Hepatocyte (in vitro differentiated cells): ENCODE data around the gene ZNF541. TPM values are rescaled to one million over a fixed set of nuclear protein-coding genes. Genes with fewer than 3 reads are reported as not detected.
A peak's percentile ranks its signal among the peaks of the same experiment; 100 is the strongest.

Experiments used
- DNase-seq: peaks from one replicate; pipeline ENCODE4 v3.0.0-alpha.2; 2016; ENCODE audit warnings: low spot score
- H2AFZ ChIP-seq: fragments of 200-600 bp; sonication (generic); 2 replicates; pipeline ENCODE4 v1.6.0; 2016; ENCODE audit warnings: antibody characterized with exemption, mild to moderate bottlenecking
- H3K27ac ChIP-seq: fragments of 200-600 bp; sonication (generic); 2 replicates; pipeline ENCODE4 v1.5.1; 2016; ENCODE audit warnings: mild to moderate bottlenecking
- H3K27me3 ChIP-seq: fragments of 200-600 bp; sonication (generic); 2 replicates; pipeline ENCODE4 v1.6.1; 2016
- H3K36me3 ChIP-seq: fragments of 200-600 bp; sonication (generic); replicated peaks from 2 replicates; pipeline ENCODE4 v1.5.1; 2016; ENCODE audit warnings: low read depth; ENCODE audit not compliant: insufficient read depth
- H3K4me1 ChIP-seq: fragments of 200-600 bp; sonication (generic); 2 replicates; pipeline ENCODE4 v1.5.1; 2016; ENCODE audit warnings: mild to moderate bottlenecking, moderate library complexity; ENCODE audit not compliant: insufficient read depth
- H3K4me2 ChIP-seq: fragments of 200-600 bp; sonication (generic); 2 replicates; pipeline ENCODE4 v1.6.0; 2016
- H3K4me3 ChIP-seq: fragments of 200-600 bp; sonication (generic); 2 replicates; pipeline ENCODE4 v1.5.1; 2016; ENCODE audit warnings: mild to moderate bottlenecking
- H3K79me2 ChIP-seq: fragments of 200-600 bp; sonication (generic); 2 replicates; pipeline ENCODE4 v1.6.0; 2017; ENCODE audit warnings: mild to moderate bottlenecking
- H3K9me2 ChIP-seq: fragments of 200-600 bp; sonication (generic); replicated peaks from 2 replicates; pipeline ENCODE4 v1.6.0; 2017; ENCODE audit warnings: mild to moderate bottlenecking; ENCODE audit not compliant: insufficient read depth
- H3K9me3 ChIP-seq: fragments of 200-600 bp; sonication (generic); 2 replicates; pipeline ENCODE4 v1.5.1; 2016; ENCODE audit warnings: low read depth, mild to moderate bottlenecking
- H4K20me1 ChIP-seq: fragments of 200-600 bp; sonication (generic); 2 replicates; pipeline ENCODE4 v1.6.0; 2016; ENCODE audit warnings: mild to moderate bottlenecking; ENCODE audit not compliant: insufficient read depth, poor library complexity, severe bottlenecking
- EZH2 ChIP-seq: fragments of 200-600 bp; sonication (generic); IDR thresholded peaks from 2 replicates; pipeline ENCODE4 v1.6.1; 2016; ENCODE audit warnings: antibody characterized with exemption, mild to moderate bottlenecking, borderline replicate concordance
- EZH2phosphoT487 ChIP-seq: fragments of 200-600 bp; sonication (generic); IDR thresholded peaks from one replicate; pipeline ENCODE4 v1.6.1; 2018; ENCODE audit warnings: antibody characterized with exemption, mild to moderate bottlenecking, low read depth, moderate library complexity; ENCODE audit not compliant: unreplicated experiment, severe bottlenecking
- WGBS: methylation state at CpG from one replicate; pipeline ENCODE4 v1.1.6; 2016; ENCODE audit warnings: low lambda C conversion rate; ENCODE audit errors: missing lambda C conversion rate; 5-methylcytosine and 5-hydroxymethylcytosine counted together
- polyA plus RNA-seq: library from polyadenylated mRNA; unstranded; fragments of >200 nt; fragmentation: Nextera tagmentation; extraction: Ambion mirVana; gene quantifications from 2 replicates; pipeline ENCODE4 v1.2.1, GENCODE V29; 2016
- total RNA-seq: library from RNA; depleted of rRNA; stranded (reverse); fragments of >200 nt; gene quantifications from 2 replicates; pipeline ENCODE4 v1.2.3, GENCODE V29; 2014
- TF ChIP-seq, protein P1 (sequence below): fragments of 200-600 bp; sonication (generic); IDR thresholded peaks from 2 replicates; pipeline ENCODE4 v1.5.1; 2016; ENCODE audit warnings: antibody characterized with exemption, mild to moderate bottlenecking; ENCODE audit not compliant: poor library complexity

ZNF541 gene
- total and polyA plus RNA-seq, 2 experiments from 2014 or later, result 0.05 to 0.43 TPM

GRCh38 chr19:47608969-47609905 lies 36.3 kb upstream of the ZNF541 start, which contains the start of gene BICRA:
Gene BICRA, plus strand, starts transcription at chr19:47609134. Its CDS starts 64,441 bp downstream, at chr19:47673575.
- H3K4me2 ChIP-seq, result peak within 1 kb of the TSS; percentile 98
- H3K27me3 ChIP-seq, result no peaks in the 10 kb centered on the region
- peak within 1 kb of the TSS; percentile 87 for H3K4me3 ChIP-seq
- peaks cover 65% of the 10 kb centered on the region for H3K79me2 ChIP-seq
- peak; percentile 95 for DNase-seq
- peak within 1 kb of the TSS; percentile 100 for H3K27ac ChIP-seq
- H2AFZ ChIP-seq, result peak within 1 kb of the TSS; percentile 69
- TF ChIP-seq EZH2phosphoT487 (no peak), EZH2 (no peak)
- TF ChIP-seq, protein P1, sequence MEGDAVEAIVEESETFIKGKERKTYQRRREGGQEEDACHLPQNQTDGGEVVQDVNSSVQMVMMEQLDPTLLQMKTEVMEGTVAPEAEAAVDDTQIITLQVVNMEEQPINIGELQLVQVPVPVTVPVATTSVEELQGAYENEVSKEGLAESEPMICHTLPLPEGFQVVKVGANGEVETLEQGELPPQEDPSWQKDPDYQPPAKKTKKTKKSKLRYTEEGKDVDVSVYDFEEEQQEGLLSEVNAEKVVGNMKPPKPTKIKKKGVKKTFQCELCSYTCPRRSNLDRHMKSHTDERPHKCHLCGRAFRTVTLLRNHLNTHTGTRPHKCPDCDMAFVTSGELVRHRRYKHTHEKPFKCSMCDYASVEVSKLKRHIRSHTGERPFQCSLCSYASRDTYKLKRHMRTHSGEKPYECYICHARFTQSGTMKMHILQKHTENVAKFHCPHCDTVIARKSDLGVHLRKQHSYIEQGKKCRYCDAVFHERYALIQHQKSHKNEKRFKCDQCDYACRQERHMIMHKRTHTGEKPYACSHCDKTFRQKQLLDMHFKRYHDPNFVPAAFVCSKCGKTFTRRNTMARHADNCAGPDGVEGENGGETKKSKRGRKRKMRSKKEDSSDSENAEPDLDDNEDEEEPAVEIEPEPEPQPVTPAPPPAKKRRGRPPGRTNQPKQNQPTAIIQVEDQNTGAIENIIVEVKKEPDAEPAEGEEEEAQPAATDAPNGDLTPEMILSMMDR, result no peak
- no peaks in the 10 kb centered on the region for H3K9me3 ChIP-seq
- peaks cover 26% of the 10 kb centered on the region for H3K4me1 ChIP-seq
- under 1% methylated on average over 26 of the region's 94 CpGs for WGBS
- no peaks in the 10 kb centered on the region for H3K36me3 ChIP-seq
- H4K20me1 ChIP-seq, result peaks cover 43% of the 10 kb centered on the region
- H3K9me2 ChIP-seq, result no peaks in the 10 kb centered on the region

GRCh38 chr19:47608074-47608918 lies 35.3 kb upstream of the ZNF541 start:
- H3K4me3 ChIP-seq, result peak overlapping the region; percentile 87
- no peaks in the 10 kb centered on the region for H3K36me3 ChIP-seq
- no peak for TF ChIP-seq EZH2phosphoT487
- TF ChIP-seq, protein P1, result peak; percentile 21
- 1% methylated on average over 71 of the region's 94 CpGs for WGBS
- H3K27ac ChIP-seq, result peak overlapping the region; percentile 100
- peak; percentile 98 for DNase-seq
- H3K9me2 ChIP-seq, result no peaks in the 10 kb centered on the region
- H3K27me3 ChIP-seq, result no peaks in the 10 kb centered on the region
- H4K20me1 ChIP-seq, result peaks cover 34% of the 10 kb centered on the region
- peak overlapping the region; percentile 69 for H2AFZ ChIP-seq
- no peaks in the 10 kb centered on the region for H3K9me3 ChIP-seq
- H3K4me1 ChIP-seq, result peaks cover 22% of the 10 kb centered on the region
- peak overlapping the region; percentile 90 for H3K4me2 ChIP-seq
- H3K79me2 ChIP-seq, result peaks cover 55% of the 10 kb centered on the region

- Histone ChIP-seq H3K4me1 (peaks cover 15% of the 10 kb centered on the region), H3K79me2 (peaks cover 49% of the 10 kb centered on the region), H3K27ac (peak overlapping the region; percentile 100), H3K4me2 (peak overlapping the region; percentile 90), H3K9me3 (no peaks in the 10 kb centered on the region), H4K20me1 (peaks cover 27% of the 10 kb centered on the region), H3K4me3 (peak overlapping the region; percentile 87), H2AFZ (peak overlapping the region; percentile 69), H3K27me3 (no peaks in the 10 kb centered on the region), H3K36me3 (no peaks in the 10 kb centered on the region), H3K9me2 (no peaks in the 10 kb centered on the region)
- DNase-seq, result no peak
- WGBS, result 37% methylated on average over 21 of the region's 21 CpGs
- TF ChIP-seq EZH2phosphoT487, result no peak
- no peak for TF ChIP-seq EZH2
- TF ChIP-seq, protein P1, result no peak
Measured at GRCh38 chr19:47607564-47608073, 34.7 kb upstream of the ZNF541 start.
